Nephron progenitor cell (in vitro differentiated cells): ENCODE data around the gene CBR1.

Experiments
- DNase-seq: peaks from one replicate; pipeline ENCODE4 v3.0.0; 2021
- H3K27ac Mint-ChIP-seq: 2 replicates; pipeline ENCODE4 v1.8.0; 2021; ENCODE audit warnings: mild to moderate bottlenecking, moderate library complexity, mixed read lengths
- H3K27me3 Mint-ChIP-seq: 2 replicates; pipeline ENCODE4 v1.8.0; 2021; ENCODE audit warnings: mild to moderate bottlenecking, low read depth, mixed read lengths; ENCODE audit not compliant: poor library complexity
- H3K36me3 Mint-ChIP-seq: 2 replicates; pipeline ENCODE4 v1.8.0; 2021; ENCODE audit warnings: low read depth, mixed read lengths
- H3K4me1 Mint-ChIP-seq: 2 replicates; pipeline ENCODE4 v1.8.0; 2021; ENCODE audit warnings: mixed read lengths
- H3K4me3 Mint-ChIP-seq: 2 replicates; pipeline ENCODE4 v1.8.0; 2021; ENCODE audit warnings: mild to moderate bottlenecking, moderate library complexity, mixed read lengths
- H3K9me3 Mint-ChIP-seq: 2 replicates; pipeline ENCODE4 v1.8.0; 2021; ENCODE audit warnings: mild to moderate bottlenecking, moderate library complexity, mixed read lengths
- CTCF ChIP-seq: fragments of 200-600 bp; sonication (generic); IDR thresholded peaks from 2 replicates; pipeline ENCODE4 v1.5.0; 2021; ENCODE audit warnings: antibody characterized with exemption

Gene CBR1

GRCh38 chr21:36053715-36054062 is 16.1 kb upstream of the CBR1 start:
- Mint-ChIP-seq H3K27ac (peak overlapping the region; percentile 64), H3K9me3 (no peaks in the 10 kb centered on the region), H3K4me3 (no peak overlapping the region), H3K27me3 (no peaks in the 10 kb centered on the region), H3K36me3 (peaks cover 76% of the 10 kb centered on the region), H3K4me1 (peaks cover 13% of the 10 kb centered on the region)
- no peak for TF ChIP-seq CTCF
- no peak for DNase-seq

- Mint-ChIP-seq H3K4me1 (peaks cover 17% of the 10 kb centered on the region), H3K36me3 (peaks cover 60% of the 10 kb centered on the region)
- no peak for TF ChIP-seq CTCF
These were observed 14.3 kb upstream of the CBR1 start for GRCh38 chr21:36055551-36055950.

GRCh38 chr21:36059823-36060158 is 10.0 kb upstream of the CBR1 start:
- TF ChIP-seq CTCF: no peak
- Mint-ChIP-seq H3K27ac (peak overlapping the region; percentile 96), H3K4me3 (peak overlapping the region; percentile 95), H3K9me3 (no peaks in the 10 kb centered on the region), H3K36me3 (peaks cover 35% of the 10 kb centered on the region), H3K27me3 (peaks cover under 1% of the 10 kb centered on the region), H3K4me1 (peaks cover 23% of the 10 kb centered on the region)
- peak; percentile 72 for DNase-seq

More at GRCh38 chr21:36055551-36055950, 14.3 kb upstream of the CBR1 start:
- H3K27me3 Mint-ChIP-seq: no peaks in the 10 kb centered on the region
- H3K27ac Mint-ChIP-seq: no peak overlapping the region
- no peak overlapping the region for H3K4me3 Mint-ChIP-seq
- H3K9me3 Mint-ChIP-seq: no peaks in the 10 kb centered on the region
- DNase-seq: no peak

- Mint-ChIP-seq H3K4me3 (peak within 1 kb of the TSS; percentile 95), H3K36me3 (peaks cover 30% of the 10 kb centered on the region), H3K4me1 (peaks cover 23% of the 10 kb centered on the region), H3K27ac (peak within 1 kb of the TSS; percentile 96), H3K9me3 (no peaks in the 10 kb centered on the region), H3K27me3 (peaks cover 3% of the 10 kb centered on the region)
- DNase-seq: peak; percentile 94
- TF ChIP-seq CTCF: no peak
These were observed 9.5 kb upstream of the CBR1 start, which contains the start of gene SETD4 for GRCh38 chr21:36060159-36060921. Gene SETD4, minus strand, starts transcription at chr21:36060526. Its CDS starts 1,638 bp downstream, at chr21:36058888.

GRCh38 chr21:36061445-36061844 is 8.4 kb upstream of the CBR1 start:
- TF ChIP-seq CTCF: no peak
- peaks cover 6% of the 10 kb centered on the region for H3K27me3 Mint-ChIP-seq
- H3K4me3 Mint-ChIP-seq: peak overlapping the region; percentile 95
- H3K36me3 Mint-ChIP-seq: peaks cover 23% of the 10 kb centered on the region
- peaks cover 23% of the 10 kb centered on the region for H3K4me1 Mint-ChIP-seq
- H3K9me3 Mint-ChIP-seq: no peaks in the 10 kb centered on the region
- no peak overlapping the region for H3K27ac Mint-ChIP-seq
- no peak for DNase-seq
